Calu3 (cell line): ENCODE data around the gene APOC4. TPM values are rescaled to one million over a fixed set of nuclear protein-coding genes. Genes with fewer than 3 reads are reported as not detected.
"Not testable (repeated sequence)": the region's sequence is repeated elsewhere in the genome, so short reads cannot be mapped to it uniquely, and the experiment has no call there.

Experiments used
- BruUV-seq: library from RNA; stranded (reverse); fragments of 400-500 nt; replicated peaks from 2 replicates; lab custom pipeline; 2021; lab: Mats Ljungman, UMichigan
- CTCF ChIA-PET: fragments of 300-600 bp; sonication (Branson Sonifier 250); formaldehyde crosslinking; loops from one replicate; lab custom pipeline; 2022; ENCODE audit warnings: antibody characterized with exemption; lab: Charles Lee
- DNase-seq: peaks from one replicate; pipeline ENCODE4 v3.0.0; 2022
- H3K27ac Mint-ChIP-seq: one replicate; pipeline ENCODE4 v1.8.0; 2022; ENCODE audit warnings: mixed read lengths; ENCODE audit not compliant: unreplicated experiment
- H3K27me3 Mint-ChIP-seq: one replicate; pipeline ENCODE4 v1.8.0; 2022; ENCODE audit warnings: mixed read lengths; ENCODE audit not compliant: unreplicated experiment
- H3K36me3 Mint-ChIP-seq: one replicate; pipeline ENCODE4 v1.8.0; 2022; ENCODE audit warnings: mild to moderate bottlenecking, moderate library complexity, mixed read lengths; ENCODE audit not compliant: insufficient read depth, unreplicated experiment
- H3K4me1 Mint-ChIP-seq: one replicate; pipeline ENCODE4 v1.8.0; 2022; ENCODE audit warnings: mild to moderate bottlenecking, low read depth, mixed read lengths; ENCODE audit not compliant: unreplicated experiment
- H3K4me3 Mint-ChIP-seq: one replicate; pipeline ENCODE4 v1.8.0; 2022; ENCODE audit warnings: mild to moderate bottlenecking, low read depth, moderate library complexity, mixed read lengths; ENCODE audit not compliant: unreplicated experiment
- H3K9me3 Mint-ChIP-seq: one replicate; pipeline ENCODE4 v1.8.0; 2022; ENCODE audit warnings: low read depth, mixed read lengths; ENCODE audit not compliant: unreplicated experiment
- intact Hi-C: fragments of 100-400 bp; cut with micrococcal nuclease; formaldehyde crosslinking; loops from one replicate; pipeline ENCODE4 v1.10.0; 2022; ENCODE audit not compliant: unreplicated experiment
- total RNA-seq: library from RNA; stranded (reverse); gene quantifications from 2 replicates; pipeline ENCODE4 v1.2.3, GENCODE V29; 2022
- TF ChIP-seq, protein P1 (sequence below): fragments of 200-600 bp; IDR thresholded peaks from one replicate; pipeline ENCODE4 v1.8.0; 2022; ENCODE audit warnings: antibody characterized with exemption; ENCODE audit not compliant: unreplicated experiment

APOC4 gene
- total RNA-seq, 1 experiment from 2014 or later: not detected

GRCh38 chr19:44969437-44969836 is 27.4 kb downstream of the APOC4 start:
- CTCF ChIA-PET: interaction anchor here (0.7 kb wide), 1 partner anchor 240 kb away, joined by 4 read pairs; no protein-coding TSS in a partner anchor
- DNase-seq: no peak
- intact Hi-C loops: no loop called here
- Mint-ChIP-seq H3K9me3 (no peaks in the 10 kb centered on the region), H3K27me3 (no peaks in the 10 kb centered on the region), H3K36me3 (peaks cover 49% of the 10 kb centered on the region), H3K27ac (no peak overlapping the region), H3K4me1 (no peaks in the 10 kb centered on the region), H3K4me3 (no peak overlapping the region)
- TF ChIP-seq, protein P1, sequence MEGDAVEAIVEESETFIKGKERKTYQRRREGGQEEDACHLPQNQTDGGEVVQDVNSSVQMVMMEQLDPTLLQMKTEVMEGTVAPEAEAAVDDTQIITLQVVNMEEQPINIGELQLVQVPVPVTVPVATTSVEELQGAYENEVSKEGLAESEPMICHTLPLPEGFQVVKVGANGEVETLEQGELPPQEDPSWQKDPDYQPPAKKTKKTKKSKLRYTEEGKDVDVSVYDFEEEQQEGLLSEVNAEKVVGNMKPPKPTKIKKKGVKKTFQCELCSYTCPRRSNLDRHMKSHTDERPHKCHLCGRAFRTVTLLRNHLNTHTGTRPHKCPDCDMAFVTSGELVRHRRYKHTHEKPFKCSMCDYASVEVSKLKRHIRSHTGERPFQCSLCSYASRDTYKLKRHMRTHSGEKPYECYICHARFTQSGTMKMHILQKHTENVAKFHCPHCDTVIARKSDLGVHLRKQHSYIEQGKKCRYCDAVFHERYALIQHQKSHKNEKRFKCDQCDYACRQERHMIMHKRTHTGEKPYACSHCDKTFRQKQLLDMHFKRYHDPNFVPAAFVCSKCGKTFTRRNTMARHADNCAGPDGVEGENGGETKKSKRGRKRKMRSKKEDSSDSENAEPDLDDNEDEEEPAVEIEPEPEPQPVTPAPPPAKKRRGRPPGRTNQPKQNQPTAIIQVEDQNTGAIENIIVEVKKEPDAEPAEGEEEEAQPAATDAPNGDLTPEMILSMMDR: no peak
- BruUV-seq: no TSS peak

GRCh38 chr19:44971451-44971850 is 29.4 kb downstream of the APOC4 start:
- H3K27ac Mint-ChIP-seq, H3K9me3 Mint-ChIP-seq, BruUV-seq, DNase-seq, H3K27me3 Mint-ChIP-seq, H3K4me1 Mint-ChIP-seq, H3K4me3 Mint-ChIP-seq, intact Hi-C loops: not testable (repeated sequence)
- CTCF ChIA-PET: interaction anchor here (0.6 kb wide), 2 partner anchors 53 to 218 kb away, joined by 5 to 8 read pairs; no protein-coding TSS in a partner anchor
- H3K36me3 Mint-ChIP-seq: peaks cover 42% of the 10 kb centered on the region

- Mint-ChIP-seq H3K9me3 (no peaks in the 10 kb centered on the region), H3K36me3 (peaks cover 46% of the 10 kb centered on the region), H3K4me3 (no peak overlapping the region), H3K27ac (no peak overlapping the region), H3K27me3 (no peaks in the 10 kb centered on the region), H3K4me1 (no peaks in the 10 kb centered on the region)
- BruUV-seq: no TSS peak
- CTCF ChIA-PET: no interaction called here
- TF ChIP-seq, protein P1: no peak
- no peak for DNase-seq
- intact Hi-C loops: no loop called here
These were observed 30.8 kb downstream of the APOC4 start for GRCh38 chr19:44972802-44973201.

DNA sequence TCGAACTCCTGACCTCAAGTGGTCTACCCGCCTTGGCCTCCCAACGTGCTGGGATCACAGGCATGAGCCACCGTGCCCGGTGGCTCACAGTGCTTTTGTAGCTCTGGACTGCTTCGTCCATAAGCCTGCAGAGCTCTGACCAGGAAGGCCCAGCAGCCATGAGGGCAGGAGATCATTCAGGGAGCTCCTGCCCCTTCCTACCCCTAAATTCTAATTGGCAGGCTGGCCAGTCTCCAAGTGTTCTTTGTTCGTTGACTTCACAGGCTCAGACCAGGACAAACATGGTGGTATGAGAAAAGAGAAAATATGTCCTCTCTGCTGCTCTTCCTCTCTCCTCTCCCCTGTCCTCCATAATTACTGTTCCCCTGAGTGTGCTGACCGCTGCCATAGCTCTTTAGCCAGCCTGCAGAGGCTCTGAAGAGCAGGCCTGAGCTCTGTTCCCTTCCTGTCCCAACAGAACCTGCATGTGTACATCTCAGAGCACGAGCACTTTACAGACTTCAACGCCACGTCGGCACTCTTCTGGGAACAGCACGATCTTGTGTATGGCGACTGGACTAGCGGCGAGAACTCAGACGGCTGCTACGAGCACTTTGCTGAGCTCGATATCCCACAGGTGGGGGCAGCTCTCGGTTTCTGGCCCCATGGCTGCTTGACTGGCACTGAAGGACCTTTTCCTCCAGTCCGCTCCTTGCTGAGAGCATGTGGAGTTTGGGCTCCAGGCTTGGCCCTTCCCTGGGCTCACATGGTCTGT is 32.1 kb downstream of the APOC4 start:
- Mint-ChIP-seq H3K4me3 (no peak overlapping the region), H3K36me3 (peaks cover 56% of the 10 kb centered on the region), H3K4me1 (no peaks in the 10 kb centered on the region), H3K27me3 (no peaks in the 10 kb centered on the region), H3K27ac (no peak overlapping the region), H3K9me3 (no peaks in the 10 kb centered on the region)
- TF ChIP-seq, protein P1: no peak
- CTCF ChIA-PET: interaction anchor here (0.6 kb wide), 1 partner anchor 196 kb away, joined by 3 read pairs; the partner anchor contains the start of gene CBLC
- intact Hi-C loops: no loop called here
- no peak for DNase-seq
- BruUV-seq: no TSS peak

DNA sequence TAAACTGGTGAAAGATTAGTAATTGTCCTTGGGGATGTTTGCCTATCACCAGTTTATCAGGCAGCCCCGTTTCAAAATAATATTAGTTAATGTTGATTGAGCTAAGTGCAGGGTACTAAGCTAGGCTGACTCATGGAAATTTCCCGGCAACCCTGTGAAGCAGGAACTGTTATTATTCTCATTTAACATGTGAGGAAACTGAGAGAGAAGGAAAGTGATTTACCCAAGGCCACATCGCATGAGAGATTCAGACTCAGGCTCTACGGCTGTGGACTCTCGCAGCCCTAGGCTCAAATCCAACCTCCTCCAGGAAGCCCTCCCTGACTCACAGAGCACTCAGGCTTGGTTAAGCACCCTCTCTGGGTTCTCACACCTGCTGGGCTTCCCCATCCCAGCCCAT is 32.8 kb downstream of the APOC4 start:
- peaks cover 53% of the 10 kb centered on the region for H3K36me3 Mint-ChIP-seq
- H3K4me3 Mint-ChIP-seq: no peak overlapping the region
- no TSS peak for BruUV-seq
- intact Hi-C loops: no loop called here
- H3K27me3 Mint-ChIP-seq: no peaks in the 10 kb centered on the region
- no peak overlapping the region for H3K27ac Mint-ChIP-seq
- no peaks in the 10 kb centered on the region for H3K4me1 Mint-ChIP-seq
- TF ChIP-seq, protein P1: no peak
- CTCF ChIA-PET: interaction anchor here (1.1 kb wide), 1 partner anchor 26 kb away, joined by 8 read pairs; the partner anchor contains the start of gene RELB
- DNase-seq: no peak
- H3K9me3 Mint-ChIP-seq: no peaks in the 10 kb centered on the region
